ENCODE data around the gene SSTR5. TPM values are rescaled to one million over a fixed set of nuclear protein-coding genes. Genes with fewer than 3 reads are reported as not detected.

The SSTR5 gene
- total RNA-seq, 1 donor from 2014 or later: not detected

GRCh38 chr16:1060416-1061340, 11.9 kb upstream of the SSTR5 start:
- POLR2A ChIA-PET: no interaction called here
- no peaks in the 10 kb centered on the region for H3K36me3 Mint-ChIP-seq (ENCODE audit: low read depth)
- TF ChIP-seq CTCF (IDR thresholded peaks at IDR 0.05): no peak
- ATAC-seq (ENCODE audit: low read depth): no peak
- DNase-seq: no peak
- no peaks in the 10 kb centered on the region for H3K4me1 Mint-ChIP-seq
- intact Hi-C loops (cut with micrococcal nuclease): no loop called here
- CTCF ChIA-PET: no interaction called here
- H3K9me3 Mint-ChIP-seq: peaks cover 4% of the 10 kb centered on the region
- H3K27ac Mint-ChIP-seq: no peak overlapping the region
- no peak overlapping the region for H3K4me3 Mint-ChIP-seq
- H3K27me3 Mint-ChIP-seq: peaks cover 12% of the 10 kb centered on the region

DNA sequence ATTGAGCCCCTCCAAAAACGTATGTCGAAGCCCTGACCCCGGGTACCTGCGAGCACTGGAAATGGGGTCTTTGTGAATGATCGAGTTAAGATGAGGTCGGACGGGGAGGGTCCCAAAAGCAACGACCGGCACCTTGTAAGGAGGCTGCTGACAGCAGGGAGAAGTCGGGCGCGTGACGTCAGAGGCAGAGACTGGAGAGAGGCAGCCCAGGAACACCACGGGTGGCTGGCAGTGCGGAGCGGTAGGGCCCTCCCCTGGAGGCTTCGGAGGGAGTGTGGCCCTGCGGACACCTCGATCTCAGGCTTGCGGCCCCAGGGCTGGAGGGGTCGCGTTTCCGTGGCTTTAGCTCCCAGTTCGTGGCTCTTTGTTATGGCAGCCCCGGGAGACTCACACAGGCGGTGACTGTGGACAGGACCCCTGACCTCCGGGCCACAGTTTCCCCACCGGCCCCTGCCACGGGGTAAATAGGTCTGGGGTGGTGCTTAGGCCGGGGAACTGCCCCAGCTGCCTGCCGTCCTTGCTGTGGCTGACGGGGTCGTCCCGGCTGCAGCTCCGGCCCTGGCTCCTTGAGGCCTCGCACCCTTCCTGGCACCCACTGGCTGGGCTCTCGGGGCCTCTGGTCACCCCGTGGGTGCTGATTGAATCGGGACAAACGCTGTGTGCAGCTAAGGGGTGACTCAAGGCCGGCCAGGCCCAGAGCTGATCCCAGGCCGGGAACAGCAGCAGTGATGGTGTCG, 10.6 kb upstream of the SSTR5 start:
- CTCF ChIA-PET: no interaction called here
- DNase-seq: no peak
- peaks cover 4% of the 10 kb centered on the region for H3K9me3 Mint-ChIP-seq
- no peaks in the 10 kb centered on the region for H3K36me3 Mint-ChIP-seq (ENCODE audit: low read depth)
- peaks cover 14% of the 10 kb centered on the region for H3K27me3 Mint-ChIP-seq
- no peak overlapping the region for H3K27ac Mint-ChIP-seq
- no peak overlapping the region for H3K4me3 Mint-ChIP-seq
- no peak for ATAC-seq (ENCODE audit: low read depth)
- H3K4me1 Mint-ChIP-seq: no peaks in the 10 kb centered on the region
- intact Hi-C loops (cut with micrococcal nuclease): no loop called here
- no peak for TF ChIP-seq CTCF (IDR thresholded peaks at IDR 0.05)
- POLR2A ChIA-PET: no interaction called here

GRCh38 chr16:1062895-1063294, 9.7 kb upstream of the SSTR5 start:
- Mint-ChIP-seq H3K27me3 (peaks cover 19% of the 10 kb centered on the region), H3K9me3 (peaks cover 4% of the 10 kb centered on the region), H3K36me3 (ENCODE audit: low read depth) (no peaks in the 10 kb centered on the region), H3K4me3 (no peak overlapping the region), H3K4me1 (no peaks in the 10 kb centered on the region), H3K27ac (no peak overlapping the region)
- ChIA-PET POLR2A (no interaction called here), CTCF (no interaction called here)
- intact Hi-C loops (cut with micrococcal nuclease): no loop called here
- DNase-seq (no peak), ATAC-seq (ENCODE audit: low read depth) (no peak)
- no peak for TF ChIP-seq CTCF (IDR thresholded peaks at IDR 0.05)

GRCh38 chr16:1063728-1064127, 8.8 kb upstream of the SSTR5 start:
- ChIA-PET POLR2A (no interaction called here), CTCF (no interaction called here)
- Mint-ChIP-seq H3K9me3 (peaks cover 4% of the 10 kb centered on the region), H3K4me3 (no peak overlapping the region), H3K36me3 (ENCODE audit: low read depth) (no peaks in the 10 kb centered on the region), H3K27ac (no peak overlapping the region), H3K27me3 (peaks cover 19% of the 10 kb centered on the region), H3K4me1 (no peaks in the 10 kb centered on the region)
- TF ChIP-seq CTCF (IDR thresholded peaks at IDR 0.05): no peak
- ATAC-seq (ENCODE audit: low read depth) (no peak), DNase-seq (no peak)
- intact Hi-C loops (cut with micrococcal nuclease): no loop called here

- ChIA-PET POLR2A (no interaction called here), CTCF (no interaction called here)
Measured at GRCh38 chr16:1065469-1066128, 6.9 kb upstream of the SSTR5 start.

More at GRCh38 chr16:1065469-1066128, 6.9 kb upstream of the SSTR5 start:
- Mint-ChIP-seq H3K27me3 (peaks cover 19% of the 10 kb centered on the region), H3K27ac (no peak overlapping the region), H3K36me3 (ENCODE audit: low read depth) (no peaks in the 10 kb centered on the region), H3K9me3 (no peaks in the 10 kb centered on the region), H3K4me3 (no peak overlapping the region), H3K4me1 (no peaks in the 10 kb centered on the region)
- DNase-seq (no peak), ATAC-seq (ENCODE audit: low read depth) (no peak)
- no peak for TF ChIP-seq CTCF (IDR thresholded peaks at IDR 0.05)
- intact Hi-C loops (cut with micrococcal nuclease): no loop called here
